SK-N-MC (cell line): Measurements from ENCODE around the gene VSIG4.

Source experiments
- FOXP2 ChIP-seq: optimal IDR thresholded peaks from 2 replicates; pipeline ENCODE3; 2011; ENCODE audit warnings: mild to moderate bottlenecking, moderate library complexity; ENCODE audit not compliant: insufficient read depth; ENCODE audit errors: extremely low read length, control extremely low read depth
- POLR2AphosphoS5 ChIP-seq: IDR thresholded peaks from 2 replicates; pipeline ENCODE4 v1.6.1; 2012; ENCODE audit warnings: mild to moderate bottlenecking, low read depth, low read length, borderline replicate concordance

DNA sequence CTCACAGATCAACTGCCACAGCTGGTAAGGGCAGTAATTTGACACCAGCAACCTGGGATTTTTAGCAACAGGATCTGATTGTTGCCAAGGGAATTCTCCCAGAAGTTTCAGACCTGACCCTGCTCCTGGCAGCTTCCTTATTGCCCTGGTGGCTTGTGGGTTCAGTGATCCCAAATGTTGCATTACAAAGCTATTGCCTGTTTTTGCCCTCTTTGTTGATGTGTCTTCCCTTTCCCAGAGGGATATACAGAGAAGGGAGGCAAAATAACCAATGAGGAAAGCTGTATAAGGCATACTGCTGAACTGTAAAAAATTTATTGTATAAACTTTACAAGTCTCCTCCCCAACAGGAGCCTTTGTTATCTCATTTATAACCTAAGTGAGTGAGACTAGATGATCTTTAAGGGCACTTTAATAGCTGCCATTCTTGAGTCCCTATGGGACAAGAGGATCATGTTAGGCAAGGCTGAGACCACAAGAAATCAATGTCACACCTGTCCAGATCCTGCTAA, 22.2 kb downstream of the VSIG4 start:
- TF ChIP-seq FOXP2 (no peak), POLR2AphosphoS5 (no peak)
